ENCODE measurements around the gene MGLL.

Gene MGLL

DNA sequence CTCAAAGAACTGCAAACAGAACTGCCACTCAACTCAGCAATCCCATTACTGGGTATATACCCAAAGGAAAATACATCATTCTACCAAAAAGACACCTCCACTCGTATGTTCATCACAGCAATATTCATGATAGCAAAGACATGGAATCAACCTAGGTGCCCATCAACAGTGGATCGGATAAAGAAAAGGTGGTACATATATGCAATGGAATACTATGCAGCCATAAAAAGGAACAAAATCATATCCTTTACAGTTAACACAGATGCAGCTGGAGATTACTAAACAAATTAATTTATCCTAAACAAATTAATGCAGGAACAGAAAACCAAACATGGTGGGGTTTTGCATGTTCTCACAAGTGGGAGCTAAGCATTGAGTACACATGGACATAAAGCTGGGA lies 27.3 kb downstream of the MGLL start:
- Mint-ChIP-seq H3K4me3 (no peak overlapping the region), H3K4me1 (peaks cover 5% of the 10 kb centered on the region), H3K36me3 (ENCODE audit: low read depth) (no peaks in the 10 kb centered on the region), H3K27ac (no peak overlapping the region), H3K27me3 (peaks cover 4% of the 10 kb centered on the region), H3K9me3 (peaks cover 8% of the 10 kb centered on the region)
- no peak for ATAC-seq
- no peak for DNase-seq

GRCh38 chr3:127794402-127794801 lies 27.9 kb downstream of the MGLL start:
- DNase-seq = no peak
- peaks cover 4% of the 10 kb centered on the region for H3K27me3 Mint-ChIP-seq
- H3K9me3 Mint-ChIP-seq = peaks cover 8% of the 10 kb centered on the region
- H3K27ac Mint-ChIP-seq = no peak overlapping the region
- H3K4me3 Mint-ChIP-seq = no peak overlapping the region
- H3K4me1 Mint-ChIP-seq = peaks cover 4% of the 10 kb centered on the region
- H3K36me3 Mint-ChIP-seq (ENCODE audit: low read depth) = no peaks in the 10 kb centered on the region
- no peak for ATAC-seq

GRCh38 chr3:127792541-127793292 lies 29.6 kb downstream of the MGLL start:
- ATAC-seq = no peak
- H3K9me3 Mint-ChIP-seq = peaks cover 8% of the 10 kb centered on the region
- peaks cover 4% of the 10 kb centered on the region for H3K4me1 Mint-ChIP-seq
- peaks cover 4% of the 10 kb centered on the region for H3K27me3 Mint-ChIP-seq
- no peak overlapping the region for H3K4me3 Mint-ChIP-seq
- no peaks in the 10 kb centered on the region for H3K36me3 Mint-ChIP-seq (ENCODE audit: low read depth)
- no peak overlapping the region for H3K27ac Mint-ChIP-seq
- no peak for DNase-seq

- H3K4me3 Mint-ChIP-seq = no peak overlapping the region
- H3K4me1 Mint-ChIP-seq = peaks cover 4% of the 10 kb centered on the region
- no peaks in the 10 kb centered on the region for H3K36me3 Mint-ChIP-seq (ENCODE audit: low read depth)
- peaks cover 4% of the 10 kb centered on the region for H3K27me3 Mint-ChIP-seq
- H3K9me3 Mint-ChIP-seq = peaks cover 8% of the 10 kb centered on the region
- peak; percentile 62 for ATAC-seq
- H3K27ac Mint-ChIP-seq = no peak overlapping the region
- no peak for DNase-seq
Observed at GRCh38 chr3:127791221-127791913, 30.9 kb downstream of the MGLL start.

- no peak overlapping the region for H3K27ac Mint-ChIP-seq
- no peak overlapping the region for H3K4me3 Mint-ChIP-seq
Observed at GRCh38 chr3:127790882-127791183, 31.5 kb downstream of the MGLL start.

DNA sequence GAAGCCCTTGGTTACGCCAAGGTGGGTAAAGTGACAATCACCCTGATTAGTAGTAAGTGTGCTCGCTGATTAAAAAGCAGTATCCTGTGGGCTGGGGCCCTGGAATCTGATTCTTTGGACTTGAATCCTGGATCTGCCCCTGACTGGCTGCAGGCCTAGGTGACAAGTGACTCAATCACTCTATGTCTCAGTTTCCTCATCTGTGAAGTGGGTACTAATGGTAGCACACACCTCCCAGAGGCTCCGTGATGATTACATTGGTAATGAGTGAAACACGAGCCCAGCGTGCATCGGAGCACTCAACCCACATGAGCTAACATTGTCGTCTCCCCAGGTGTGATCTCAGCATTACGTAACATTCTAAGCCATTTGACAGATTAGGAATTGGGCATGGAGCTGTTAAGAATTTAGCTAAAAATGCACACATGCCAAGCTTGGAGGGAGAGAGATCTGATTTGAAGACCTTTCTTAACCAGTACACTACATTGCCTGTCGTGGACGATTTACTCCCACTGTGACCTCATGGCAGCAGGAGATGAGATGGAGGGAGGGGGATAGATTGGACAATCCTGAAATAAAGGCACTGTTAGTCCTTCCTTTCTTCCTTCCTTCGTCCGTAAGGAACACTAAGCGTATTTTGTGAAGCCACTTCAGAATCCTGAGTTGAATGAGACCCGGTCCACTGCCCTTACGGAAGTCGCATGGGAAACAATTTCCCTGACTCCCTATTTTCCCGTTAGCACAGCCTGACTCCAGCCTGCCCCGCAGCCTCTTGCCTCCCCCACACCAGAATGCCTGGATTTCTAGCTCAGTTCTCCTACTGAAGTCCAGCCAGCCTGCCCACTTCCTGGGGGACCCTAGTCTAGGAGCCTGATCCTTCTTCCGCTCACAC lies 32.1 kb downstream of the MGLL start:
- no peak overlapping the region for H3K4me3 Mint-ChIP-seq
- no peaks in the 10 kb centered on the region for H3K36me3 Mint-ChIP-seq (ENCODE audit: low read depth)
- H3K9me3 Mint-ChIP-seq = peaks cover 8% of the 10 kb centered on the region
- ATAC-seq = no peak
- peaks cover 4% of the 10 kb centered on the region for H3K27me3 Mint-ChIP-seq
- no peak for DNase-seq
- peaks cover 4% of the 10 kb centered on the region for H3K4me1 Mint-ChIP-seq
- H3K27ac Mint-ChIP-seq = no peak overlapping the region

More at GRCh38 chr3:127790882-127791183, 31.5 kb downstream of the MGLL start:
- ATAC-seq (no peak), DNase-seq (no peak)
- peaks cover 4% of the 10 kb centered on the region for H3K27me3 Mint-ChIP-seq
- H3K4me1 Mint-ChIP-seq = peaks cover 4% of the 10 kb centered on the region
- peaks cover 8% of the 10 kb centered on the region for H3K9me3 Mint-ChIP-seq
- H3K36me3 Mint-ChIP-seq (ENCODE audit: low read depth) = no peaks in the 10 kb centered on the region

- DNase-seq (no peak), ATAC-seq (no peak)
- Mint-ChIP-seq H3K36me3 (ENCODE audit: low read depth) (no peaks in the 10 kb centered on the region), H3K27me3 (peaks cover 4% of the 10 kb centered on the region), H3K4me3 (no peak overlapping the region), H3K27ac (no peak overlapping the region), H3K9me3 (no peaks in the 10 kb centered on the region), H3K4me1 (peaks cover 4% of the 10 kb centered on the region)
Observed at GRCh38 chr3:127789051-127789450, 33.3 kb downstream of the MGLL start.

GRCh38 chr3:127788451-127788909 lies 33.8 kb downstream of the MGLL start:
- H3K4me3 Mint-ChIP-seq = no peak overlapping the region
- H3K36me3 Mint-ChIP-seq (ENCODE audit: low read depth) = no peaks in the 10 kb centered on the region
- peaks cover 4% of the 10 kb centered on the region for H3K27me3 Mint-ChIP-seq
- ATAC-seq (no peak), DNase-seq (no peak)
- H3K27ac Mint-ChIP-seq = no peak overlapping the region
- no peaks in the 10 kb centered on the region for H3K9me3 Mint-ChIP-seq
- H3K4me1 Mint-ChIP-seq = peaks cover 4% of the 10 kb centered on the region

DNA sequence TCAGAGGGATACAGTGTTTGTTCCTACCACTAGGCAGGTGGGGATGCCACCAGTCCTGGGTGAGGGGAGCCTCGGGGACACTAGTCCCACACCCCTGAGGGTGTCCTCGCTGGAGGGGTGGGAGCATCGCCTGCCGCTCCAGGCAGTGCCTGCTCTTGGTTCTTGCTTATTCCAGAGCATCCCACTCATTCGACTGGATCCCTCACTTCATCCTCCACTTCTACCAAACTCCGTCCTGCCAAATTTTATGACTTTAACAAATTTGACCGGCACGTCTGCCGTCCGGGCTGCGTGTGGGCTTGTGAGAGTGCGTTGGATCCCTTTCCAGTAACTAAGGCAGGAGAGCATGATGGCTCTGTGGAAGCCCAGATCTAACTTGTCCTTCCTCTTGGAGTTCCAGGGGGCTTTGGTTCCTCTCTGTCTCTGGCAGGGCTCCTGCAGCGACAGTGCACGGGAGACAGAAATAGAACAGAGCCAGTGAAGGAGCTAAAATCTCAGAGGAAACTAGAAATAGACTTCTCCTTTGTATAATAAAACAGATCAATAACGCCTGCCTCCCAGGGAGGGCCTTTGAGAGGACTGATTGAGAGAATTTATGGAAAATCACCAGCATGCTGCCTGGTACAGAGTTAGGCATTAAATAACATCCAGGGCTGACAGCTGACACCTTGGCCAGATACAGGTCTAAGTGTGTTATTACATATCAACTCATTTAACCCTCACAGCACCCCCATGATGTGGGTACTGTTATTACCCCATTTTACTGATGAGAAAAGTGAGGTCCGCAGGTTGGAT lies 34.5 kb downstream of the MGLL start:
- Mint-ChIP-seq H3K4me3 (no peak overlapping the region), H3K4me1 (peaks cover 4% of the 10 kb centered on the region), H3K9me3 (no peaks in the 10 kb centered on the region), H3K27me3 (peaks cover 4% of the 10 kb centered on the region), H3K36me3 (ENCODE audit: low read depth) (no peaks in the 10 kb centered on the region), H3K27ac (no peak overlapping the region)
- ATAC-seq (no peak), DNase-seq (no peak)

DNA sequence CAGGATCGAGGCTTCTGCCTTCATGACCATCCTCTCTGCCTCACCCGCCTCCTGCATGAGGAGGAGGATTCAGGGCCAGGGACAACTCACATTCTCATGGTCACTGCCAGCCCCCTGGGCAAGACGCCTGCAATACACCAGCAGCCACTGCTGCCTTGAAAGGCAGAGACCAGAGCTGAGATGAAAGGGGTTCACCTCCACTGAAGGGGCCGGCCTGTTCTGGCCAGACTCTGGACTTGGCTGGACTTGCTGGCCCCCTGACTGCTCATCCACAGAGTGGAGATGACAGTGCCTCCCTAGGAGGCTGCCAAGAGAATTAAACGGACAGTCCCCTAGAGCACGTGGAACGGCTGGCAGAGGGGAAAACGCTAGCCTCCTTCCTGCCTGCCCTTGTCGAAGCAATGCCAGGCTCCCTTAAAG lies 35.2 kb downstream of the MGLL start:
- Mint-ChIP-seq H3K4me3 (no peak overlapping the region), H3K27me3 (peaks cover 3% of the 10 kb centered on the region), H3K4me1 (peaks cover 4% of the 10 kb centered on the region), H3K9me3 (no peaks in the 10 kb centered on the region), H3K27ac (no peak overlapping the region), H3K36me3 (ENCODE audit: low read depth) (no peaks in the 10 kb centered on the region)
- no peak for DNase-seq
- no peak for ATAC-seq

DNA sequence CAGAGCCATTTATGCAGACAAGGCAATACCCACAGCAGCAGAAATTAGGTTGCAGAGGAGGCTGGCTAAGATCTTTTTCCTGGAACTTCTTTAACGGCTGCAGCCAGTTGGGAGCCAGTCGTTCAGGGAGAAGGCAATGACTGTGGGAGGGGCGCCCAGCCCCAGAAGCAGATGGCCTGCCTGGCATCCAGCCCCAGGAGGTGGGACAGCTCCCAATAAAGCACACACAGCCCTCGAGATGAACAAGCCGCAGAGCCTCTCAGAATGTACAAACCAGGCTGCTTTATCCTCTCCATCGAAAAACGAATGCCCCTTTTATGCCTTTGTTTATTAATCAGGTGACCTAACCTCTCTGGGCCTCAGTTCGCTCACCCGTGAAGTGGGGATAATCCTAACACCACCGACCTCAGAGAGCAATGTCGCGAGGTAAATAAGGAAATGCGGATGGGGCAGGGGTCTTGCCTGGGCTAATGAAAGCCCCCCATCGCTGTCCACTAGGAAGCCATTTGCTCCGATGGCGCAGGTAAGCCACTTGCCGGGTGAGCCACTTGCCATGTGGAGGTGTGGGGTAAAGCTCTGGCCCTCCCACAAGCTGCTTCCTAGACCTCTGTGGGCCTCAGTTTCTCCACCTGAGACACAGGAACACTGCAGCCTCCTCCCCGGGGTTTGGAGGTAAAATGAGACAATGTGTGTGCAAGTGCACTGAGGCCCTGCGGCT lies 35.8 kb downstream of the MGLL start:
- Mint-ChIP-seq H3K4me3 (no peak overlapping the region), H3K27ac (no peak overlapping the region), H3K27me3 (no peaks in the 10 kb centered on the region), H3K4me1 (peaks cover 4% of the 10 kb centered on the region), H3K9me3 (no peaks in the 10 kb centered on the region), H3K36me3 (ENCODE audit: low read depth) (no peaks in the 10 kb centered on the region)
- DNase-seq (no peak), ATAC-seq (no peak)

- DNase-seq (no peak), ATAC-seq (no peak)
- H3K4me3 Mint-ChIP-seq = no peak overlapping the region
- H3K9me3 Mint-ChIP-seq = no peaks in the 10 kb centered on the region
- no peaks in the 10 kb centered on the region for H3K27me3 Mint-ChIP-seq
- no peaks in the 10 kb centered on the region for H3K4me1 Mint-ChIP-seq
- H3K36me3 Mint-ChIP-seq (ENCODE audit: low read depth) = no peaks in the 10 kb centered on the region
- H3K27ac Mint-ChIP-seq = no peak overlapping the region
Observed at GRCh38 chr3:127785711-127786265, 36.5 kb downstream of the MGLL start.

GRCh38 chr3:127784865-127785710 lies 37.2 kb downstream of the MGLL start:
- Mint-ChIP-seq H3K36me3 (ENCODE audit: low read depth) (no peaks in the 10 kb centered on the region), H3K9me3 (no peaks in the 10 kb centered on the region), H3K4me1 (peaks cover 2% of the 10 kb centered on the region), H3K27ac (no peak overlapping the region), H3K27me3 (no peaks in the 10 kb centered on the region), H3K4me3 (no peak overlapping the region)
- DNase-seq = no peak
- no peak for ATAC-seq

Measured in activated naive CD8-positive, alpha-beta T cell treated with anti-CD3 and anti-CD28 coated beads, Interleukin-2, amount 50 U/mL, for 24 hours (primary cell).